ENCODE measurements around the gene PARD3.
A peak's percentile ranks its signal among the peaks of the same experiment; 100 is the strongest.

PARD3 gene

GRCh38 chr10:34716958-34717357 is 98.1 kb downstream of the PARD3 start:
- no peak for TF ChIP-seq CTCF (IDR thresholded peaks at IDR 0.05; ENCODE audit: insufficient read depth, low read length, poor library complexity, severe bottlenecking)
- Histone ChIP-seq H3K36me3 (ENCODE audit: control insufficient read depth, insufficient read depth, low read length) (no peaks in the 10 kb centered on the region), H3K27me3 (replicated peaks; ENCODE audit: control insufficient read depth, insufficient read depth, low read length) (no peaks in the 10 kb centered on the region), H3K4me3 (replicated peaks; ENCODE audit: low read depth, low read length) (no peak overlapping the region)
- DNase-seq (ENCODE audit: extremely low read depth, insufficient read length), result peak; percentile 63

GRCh38 chr10:34716234-34716633 is 98.9 kb downstream of the PARD3 start:
- H3K27me3 ChIP-seq (replicated peaks; ENCODE audit: control insufficient read depth, insufficient read depth, low read length), result no peaks in the 10 kb centered on the region
- TF ChIP-seq CTCF (IDR thresholded peaks at IDR 0.05; ENCODE audit: insufficient read depth, low read length, poor library complexity, severe bottlenecking), result no peak
- no peaks in the 10 kb centered on the region for H3K36me3 ChIP-seq (ENCODE audit: control insufficient read depth, insufficient read depth, low read length)

GRCh38 chr10:34715511-34716187 is 99.4 kb downstream of the PARD3 start:
- no peak for DNase-seq (ENCODE audit: extremely low read depth, insufficient read length)
- H3K4me3 ChIP-seq (replicated peaks; ENCODE audit: low read depth, low read length), result no peak overlapping the region
- no peaks in the 10 kb centered on the region for H3K36me3 ChIP-seq (ENCODE audit: control insufficient read depth, insufficient read depth, low read length)
- H3K27me3 ChIP-seq (replicated peaks; ENCODE audit: control insufficient read depth, insufficient read depth, low read length), result no peaks in the 10 kb centered on the region
- TF ChIP-seq CTCF (IDR thresholded peaks at IDR 0.05; ENCODE audit: insufficient read depth, low read length, poor library complexity, severe bottlenecking), result no peak

More at GRCh38 chr10:34716234-34716633, 98.9 kb downstream of the PARD3 start:
- DNase-seq (ENCODE audit: extremely low read depth, insufficient read length), result no peak
- no peak overlapping the region for H3K4me3 ChIP-seq (replicated peaks; ENCODE audit: low read depth, low read length)

GRCh38 chr10:34713875-34714274 is 101.2 kb downstream of the PARD3 start:
- Histone ChIP-seq H3K4me3 (replicated peaks; ENCODE audit: low read depth, low read length) (no peak overlapping the region), H3K36me3 (ENCODE audit: control insufficient read depth, insufficient read depth, low read length) (no peaks in the 10 kb centered on the region), H3K27me3 (replicated peaks; ENCODE audit: control insufficient read depth, insufficient read depth, low read length) (no peaks in the 10 kb centered on the region)
- no peak for DNase-seq (ENCODE audit: extremely low read depth, insufficient read length)
- no peak for TF ChIP-seq CTCF (IDR thresholded peaks at IDR 0.05; ENCODE audit: insufficient read depth, low read length, poor library complexity, severe bottlenecking)

GRCh38 chr10:34711500-34711899 is 103.6 kb downstream of the PARD3 start:
- DNase-seq (ENCODE audit: extremely low read depth, insufficient read length), result no peak
- H3K27me3 ChIP-seq (replicated peaks; ENCODE audit: control insufficient read depth, insufficient read depth, low read length), result no peaks in the 10 kb centered on the region
- TF ChIP-seq CTCF (IDR thresholded peaks at IDR 0.05; ENCODE audit: insufficient read depth, low read length, poor library complexity, severe bottlenecking), result no peak
- no peak overlapping the region for H3K4me3 ChIP-seq (replicated peaks; ENCODE audit: low read depth, low read length)
- H3K36me3 ChIP-seq (ENCODE audit: control insufficient read depth, insufficient read depth, low read length), result no peaks in the 10 kb centered on the region

- no peaks in the 10 kb centered on the region for H3K36me3 ChIP-seq (ENCODE audit: control insufficient read depth, insufficient read depth, low read length)
- H3K4me3 ChIP-seq (replicated peaks; ENCODE audit: low read depth, low read length), result no peak overlapping the region
- H3K27me3 ChIP-seq (replicated peaks; ENCODE audit: control insufficient read depth, insufficient read depth, low read length), result no peaks in the 10 kb centered on the region
- no peak for TF ChIP-seq CTCF (IDR thresholded peaks at IDR 0.05; ENCODE audit: insufficient read depth, low read length, poor library complexity, severe bottlenecking)
- no peak for DNase-seq (ENCODE audit: extremely low read depth, insufficient read length)
These were observed 104.7 kb downstream of the PARD3 start for GRCh38 chr10:34710391-34710751.

All from GM06990 (cell line).